Measurements from ENCODE around the gene GOT2. TPM values are rescaled to one million over a fixed set of nuclear protein-coding genes. Genes with fewer than 3 reads are reported as not detected.
"Not testable (repeated sequence)": the region's sequence is repeated elsewhere in the genome, so short reads cannot be mapped to it uniquely, and the experiment has no call there.

The GOT2 gene
- total RNA-seq, result 429 TPM
- long read RNA-seq, transcript GOT2-201 (10 exons, 2,462 nt), result major isoform, 743 of 834 reads
- long read RNA-seq, partial matches to known transcripts, result 73 of 834 reads
- long read RNA-seq, other reads (novel, unspliced or antisense), result 16 of 834 reads

DNA sequence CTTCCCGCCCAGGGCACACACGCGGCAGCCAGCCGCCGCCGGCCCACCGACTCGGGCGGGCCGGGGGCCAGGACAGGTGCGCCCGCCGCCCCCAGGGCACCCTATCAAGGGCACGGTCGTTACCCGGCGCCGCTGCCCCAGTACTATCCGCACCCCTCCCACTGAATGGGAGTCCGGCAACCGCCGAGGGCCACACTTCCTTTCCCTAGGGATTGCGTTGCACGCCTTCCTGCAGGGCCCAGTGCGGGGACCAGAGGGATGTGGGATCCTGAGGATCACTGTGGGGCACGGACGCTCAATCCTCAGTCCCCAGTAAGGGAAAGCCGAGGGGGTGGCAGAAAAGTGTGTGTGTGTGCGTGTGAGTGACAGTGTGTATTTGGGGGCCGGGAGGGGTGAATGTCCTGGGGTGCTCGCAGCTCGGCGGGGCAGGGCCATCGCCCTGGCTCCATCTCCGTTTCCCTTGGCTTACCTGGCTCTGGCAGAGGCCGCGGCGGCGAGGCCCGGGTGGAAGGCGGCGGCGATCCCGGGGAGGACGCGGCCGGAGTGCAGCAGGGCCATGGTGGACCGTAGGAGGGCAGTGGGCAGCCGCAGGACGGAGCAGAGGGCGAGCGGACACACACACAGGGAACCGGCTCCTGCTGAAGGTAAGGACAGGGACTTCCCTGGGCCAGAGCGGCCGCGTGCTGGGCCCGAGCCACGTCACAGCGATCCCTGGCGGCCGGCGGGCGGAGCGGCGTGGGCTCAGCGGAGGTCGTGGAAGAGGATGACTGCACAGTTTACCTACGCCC, at the start of gene GOT2:
TSS of gene GOT2 (minus strand) at position 646 of the 788 bp plus-strand sequence. CDS start at position 558, 88 bp downstream.
- intact Hi-C loops (cut with DNase I), result loop anchor here (1.0 to 10.0 kb wide), 2 partner anchors 50 to 389 kb away; partner anchors contain the start of gene SLC38A7
- peak; percentile 94 for DNase-seq (ENCODE audit: low spot score)

DNA sequence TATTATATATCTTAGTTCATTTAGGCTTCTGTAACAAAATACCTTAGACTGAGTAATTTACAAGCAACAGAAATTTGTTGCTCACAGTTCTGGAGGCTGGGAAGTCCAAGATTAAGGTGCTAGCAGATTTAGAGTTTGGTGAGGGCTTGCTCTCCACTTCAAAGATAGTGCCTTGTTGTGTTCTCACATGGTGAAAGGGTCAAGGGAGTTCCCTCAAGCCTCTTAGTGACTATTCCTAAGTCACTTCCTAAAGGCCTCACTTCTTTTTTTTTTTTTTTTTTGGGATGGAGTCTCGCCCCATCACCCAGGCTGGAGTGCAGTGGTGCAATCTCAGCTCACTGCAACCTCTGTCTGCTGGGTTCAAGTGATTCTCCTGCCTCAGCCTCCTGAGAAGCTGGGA, 45.2 kb upstream of the GOT2 start:
- DNase-seq (ENCODE audit: low spot score); intact Hi-C loops (cut with DNase I): not testable (repeated sequence)

- intact Hi-C loops (cut with DNase I), result no loop called here
Measured at GRCh38 chr16:58773870-58774269, 39.8 kb upstream of the GOT2 start.

DNA sequence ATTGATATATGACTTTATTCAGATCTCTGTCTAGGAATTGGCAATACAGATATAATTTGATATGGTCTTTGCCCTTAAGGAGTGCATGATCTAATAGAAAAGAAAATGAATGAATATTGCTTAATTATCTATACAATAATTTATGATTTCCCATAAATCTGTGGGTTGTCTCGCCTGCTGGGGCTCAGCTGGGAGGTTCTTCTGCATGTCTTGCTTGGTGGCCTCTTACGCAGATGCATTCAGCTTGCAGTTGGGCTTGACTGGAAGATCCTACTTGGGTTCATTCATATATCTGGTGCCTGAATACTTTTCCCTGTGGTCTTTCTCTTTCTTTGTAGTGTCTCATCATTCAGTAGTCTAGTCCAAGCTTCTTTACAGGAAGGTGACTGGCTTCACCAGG, 34.0 kb upstream of the GOT2 start:
- no peak for DNase-seq (ENCODE audit: low spot score)
- intact Hi-C loops (cut with DNase I), result no loop called here

More at GRCh38 chr16:58773870-58774269, 39.8 kb upstream of the GOT2 start:
- no peak for DNase-seq (ENCODE audit: low spot score)

DNA sequence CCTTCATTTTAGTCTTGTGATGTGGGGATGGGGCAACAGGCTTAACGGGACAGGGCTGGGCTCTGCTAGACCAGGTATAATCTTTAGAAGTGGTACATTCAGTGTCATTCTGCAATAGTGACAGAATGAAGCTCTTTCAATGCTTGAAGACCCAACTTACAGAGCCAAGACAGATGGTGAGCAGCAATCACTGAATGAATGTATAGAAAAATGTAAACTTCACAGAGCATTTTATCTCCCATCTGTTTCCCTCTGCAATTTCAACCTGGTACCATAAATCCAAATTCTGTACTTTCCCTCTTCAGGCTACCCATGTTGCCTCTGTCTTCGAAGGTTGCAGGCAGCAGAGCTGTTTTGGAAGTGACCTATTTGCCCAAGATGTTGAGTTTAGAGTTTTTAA, 33.5 kb upstream of the GOT2 start:
- intact Hi-C loops (cut with DNase I), result no loop called here
- DNase-seq (ENCODE audit: low spot score), result no peak

GRCh38 chr16:58756650-58757332, 22.7 kb upstream of the GOT2 start:
- intact Hi-C loops (cut with DNase I), result loop anchor here (1.0 kb wide), 1 partner anchor 78 kb away; no protein-coding TSS in a partner anchor
- DNase-seq (ENCODE audit: low spot score), result no peak

- intact Hi-C loops (cut with DNase I), result loop anchor here (1.0 kb wide), 1 partner anchor 78 kb away; no protein-coding TSS in a partner anchor
- peak; percentile 78 for DNase-seq (ENCODE audit: low spot score)
Measured at GRCh38 chr16:58755989-58756649, 22.0 kb upstream of the GOT2 start.

DNA sequence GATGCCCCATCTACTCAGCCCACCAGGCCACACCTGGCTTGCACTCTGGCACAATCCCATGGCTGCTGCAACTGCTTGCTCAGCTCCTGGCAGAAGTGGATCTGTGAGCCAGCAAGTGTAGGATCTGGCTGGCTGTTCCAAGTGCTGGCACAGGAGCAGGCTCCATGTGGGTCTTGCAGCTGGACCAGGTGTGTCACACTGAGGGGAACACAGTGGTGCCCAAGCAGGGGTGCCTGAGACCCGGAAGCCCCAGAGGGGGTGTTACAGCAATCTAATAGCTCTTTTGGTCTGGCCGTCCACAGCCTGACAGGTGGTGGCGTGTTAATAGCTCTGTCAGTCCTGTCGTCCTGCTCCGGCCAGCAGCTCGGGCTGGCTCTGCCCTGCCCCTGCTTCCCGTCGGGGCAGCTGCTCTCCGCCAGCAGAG, 19.6 kb upstream of the GOT2 start:
- intact Hi-C loops (cut with DNase I), result no loop called here
- DNase-seq (ENCODE audit: low spot score), result no peak

- DNase-seq (ENCODE audit: low spot score), result no peak
- intact Hi-C loops (cut with DNase I), result no loop called here
Measured at GRCh38 chr16:58744497-58744896, 10.4 kb upstream of the GOT2 start.

DNA sequence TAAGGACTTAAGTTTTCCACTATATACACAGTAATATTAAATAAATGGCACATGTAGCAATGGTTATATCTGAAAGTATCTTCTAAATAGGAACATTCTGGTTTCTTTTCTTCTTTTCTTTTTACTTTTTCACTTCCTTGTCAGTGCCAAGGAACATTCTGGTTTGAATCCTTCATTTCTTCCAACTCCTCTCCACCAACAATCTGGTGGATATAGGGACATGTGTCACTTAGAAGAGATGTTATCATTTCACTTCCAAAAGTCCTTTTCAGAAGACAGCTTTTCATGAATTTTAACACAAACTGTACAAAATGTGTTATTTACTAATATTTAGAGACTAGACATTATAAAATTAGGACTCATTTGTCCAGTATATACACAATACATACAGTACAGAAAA, 7.9 kb upstream of the GOT2 start:
- intact Hi-C loops (cut with DNase I), result no loop called here
- DNase-seq (ENCODE audit: low spot score), result no peak

DNA sequence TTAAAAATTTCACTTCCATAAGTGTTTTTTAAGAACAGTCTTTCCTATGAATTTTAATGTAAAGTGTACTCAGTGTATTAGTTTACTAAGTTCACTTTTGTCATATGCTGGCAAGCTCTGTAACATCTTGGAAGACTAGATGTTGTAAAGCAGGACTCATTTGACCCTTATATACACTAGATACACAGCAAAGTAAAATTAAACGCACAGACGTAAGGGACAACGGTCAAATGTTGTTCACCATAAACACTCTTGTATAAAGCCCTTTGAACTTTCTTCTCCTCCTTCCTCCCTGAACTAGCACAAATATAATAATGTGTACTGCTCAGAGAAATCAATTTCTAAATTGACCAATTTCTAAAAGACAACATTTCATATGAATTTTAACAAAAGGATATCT, 7.0 kb upstream of the GOT2 start:
- intact Hi-C loops (cut with DNase I), result no loop called here

GRCh38 chr16:58738672-58739296, 4.7 kb upstream of the GOT2 start:
- intact Hi-C loops (cut with DNase I), result loop anchor here (10.0 kb wide), 1 partner anchor 394 kb away; no protein-coding TSS in a partner anchor

More for the DNA sequence above, 7.0 kb upstream of the GOT2 start:
- DNase-seq (ENCODE audit: low spot score), result no peak

DNA sequence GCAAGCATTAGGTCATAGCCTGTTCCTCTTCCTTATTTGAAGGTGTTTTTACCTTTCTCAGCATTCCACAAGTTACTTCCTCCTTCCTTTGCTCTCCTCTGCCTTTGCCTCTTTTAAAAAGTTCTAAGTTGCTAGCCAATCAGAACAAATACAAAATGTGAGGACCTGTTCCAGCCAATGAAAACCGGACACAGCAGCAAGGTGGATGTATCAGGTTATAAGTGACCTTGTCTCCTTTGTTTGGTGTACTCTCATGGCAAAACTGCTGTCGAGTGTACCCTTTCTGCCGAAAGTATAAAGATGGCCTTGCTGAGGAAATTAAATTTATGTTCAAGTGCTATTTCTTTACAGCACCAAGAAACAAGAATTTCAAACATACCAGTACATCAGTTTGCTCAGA, 2.2 kb upstream of the GOT2 start:
- not testable (repeated sequence) for DNase-seq (ENCODE audit: low spot score)
- intact Hi-C loops (cut with DNase I), result loop anchor here (10.0 kb wide), 1 partner anchor 392 kb away; no protein-coding TSS in a partner anchor

More at GRCh38 chr16:58738672-58739296, 4.7 kb upstream of the GOT2 start:
- no peak for DNase-seq (ENCODE audit: low spot score)

DNA sequence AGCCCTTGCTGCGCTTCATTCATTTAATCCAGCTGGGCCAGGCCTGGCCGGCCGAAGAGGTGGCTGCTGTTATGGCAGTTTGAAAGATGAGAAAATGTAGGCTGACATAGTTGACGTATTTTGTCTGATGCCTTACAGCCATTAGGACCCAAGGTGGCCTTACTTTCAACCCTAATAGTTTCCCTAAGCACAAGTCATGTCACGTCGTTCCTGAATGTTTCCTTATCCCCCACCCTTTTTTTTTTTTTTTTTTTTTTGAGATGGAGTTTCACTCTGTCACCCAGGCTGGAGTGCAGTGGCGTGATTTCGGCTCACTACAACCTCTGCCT, 307 bp upstream of the GOT2 start:
- intact Hi-C loops (cut with DNase I), result loop anchor here (10.0 kb wide), 1 partner anchor 390 kb away; no protein-coding TSS in a partner anchor

GRCh38 chr16:58733248-58733670, 857 bp downstream of the GOT2 start:
- DNase-seq (ENCODE audit: low spot score), result no peak

More for the DNA sequence above, 307 bp upstream of the GOT2 start:
- no peak for DNase-seq (ENCODE audit: low spot score)

GRCh38 chr16:58732545-58733247, 1.4 kb downstream of the GOT2 start:
- DNase-seq (ENCODE audit: low spot score), result no peak
- intact Hi-C loops (cut with DNase I), result loop anchor here (1.0 to 10.0 kb wide), 2 partner anchors 48 to 388 kb away; partner anchors contain the start of gene SLC38A7

More at GRCh38 chr16:58733248-58733670, 857 bp downstream of the GOT2 start:
- intact Hi-C loops (cut with DNase I), result loop anchor here (1.0 to 10.0 kb wide), 2 partner anchors 49 to 388 kb away; partner anchors contain the start of gene SLC38A7

- no peak for DNase-seq (ENCODE audit: low spot score)
- intact Hi-C loops (cut with DNase I), result loop anchor here (10.0 kb wide), 1 partner anchor 386 kb away; no protein-coding TSS in a partner anchor
Measured at GRCh38 chr16:58730724-58731370, 3.3 kb downstream of the GOT2 start.

All from cardiac septum (tissue), 1 donor.